ENCODE data around the gene BRD3. TPM values are rescaled to one million over a fixed set of nuclear protein-coding genes. Genes with fewer than 3 reads are reported as not detected.

The BRD3 gene
- total RNA-seq, 6 donors from 2014 or later = 20.2 to 87.7 (median 44.3) TPM

- Histone ChIP-seq H3K9me3 (no peaks in the 10 kb centered on the region), H3K27me3 (no peaks in the 10 kb centered on the region), H3K4me3 (no peak overlapping the region), H3K36me3 (no peaks in the 10 kb centered on the region), H3K4me1 (peaks cover 62 to 83% (median 64%) of the 10 kb centered on the region in 4 donors), H3K27ac (no peak overlapping the region)
- 91 to 96% methylated on average over 18 to 29 of the region's 29 CpGs for WGBS, 2 donors
- ATAC-seq (ENCODE audit: low FRiP score in 2 of 2) (no peak), DNase-seq (peak in 1 of 2 donors; percentile 51)
- no peak for TF ChIP-seq POLR2A (IDR thresholded peaks at IDR 0.05)
- no peak for TF ChIP-seq POLR2AphosphoS5 (IDR thresholded peaks at IDR 0.05)
- no peak for TF ChIP-seq EP300 (IDR thresholded peaks at IDR 0.05)
- TF ChIP-seq CTCF (IDR thresholded peaks at IDR 0.05) = no peak
These were observed 4.0 kb downstream of the BRD3 start for GRCh38 chr9:134063571-134064450.

GRCh38 chr9:134063088-134063570 is 4.7 kb downstream of the BRD3 start:
- DNase-seq (peak in 1 of 2 donors; percentile 50), ATAC-seq (ENCODE audit: low FRiP score in 2 of 2) (no peak)
- no peak for TF ChIP-seq POLR2A (IDR thresholded peaks at IDR 0.05)
- TF ChIP-seq EP300 (IDR thresholded peaks at IDR 0.05) = no peak
- TF ChIP-seq CTCF (IDR thresholded peaks at IDR 0.05) = no peak
- TF ChIP-seq POLR2AphosphoS5 (IDR thresholded peaks at IDR 0.05) = no peak
- Histone ChIP-seq H3K4me3 (no peak overlapping the region), H3K27ac (no peak overlapping the region), H3K4me1 (peaks cover 67 to 89% (median 70%) of the 10 kb centered on the region in 4 donors), H3K27me3 (no peaks in the 10 kb centered on the region), H3K9me3 (no peaks in the 10 kb centered on the region), H3K36me3 (no peaks in the 10 kb centered on the region)
- WGBS, 2 donors = 86 to 91% methylated on average over 8 to 15 of the region's 15 CpGs

DNA sequence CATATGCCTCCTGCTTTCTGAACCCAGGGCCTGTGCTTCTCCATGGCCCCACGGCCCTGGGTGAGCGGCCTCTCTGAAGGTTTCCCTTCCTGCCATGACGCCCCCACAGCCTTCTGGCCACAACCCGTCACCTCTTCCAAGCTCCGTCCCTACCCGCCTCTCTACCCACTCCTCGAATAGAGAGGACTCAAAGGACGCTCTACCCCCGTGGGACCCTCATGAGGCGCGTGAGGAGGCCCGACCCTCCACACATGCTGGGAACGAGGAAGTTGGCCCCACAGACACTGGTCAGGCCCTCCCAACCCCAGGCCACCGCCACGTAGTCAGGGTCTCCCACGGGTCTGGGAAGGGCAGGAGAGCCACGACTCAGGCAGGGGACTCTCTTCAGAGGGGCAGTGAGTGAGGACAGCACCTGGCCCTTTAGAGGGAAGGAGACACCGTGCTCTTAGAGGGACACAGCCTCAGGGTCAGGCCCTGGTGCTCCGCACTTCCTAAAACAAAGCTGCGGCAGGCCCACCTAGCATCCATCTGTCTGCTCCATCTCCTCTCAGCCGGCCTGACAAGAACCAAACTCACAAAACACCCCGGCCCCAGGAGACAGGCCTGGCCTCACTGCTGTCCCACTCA is 5.3 kb downstream of the BRD3 start:
- Histone ChIP-seq H3K27ac (no peak overlapping the region), H3K4me3 (no peak overlapping the region), H3K36me3 (no peaks in the 10 kb centered on the region), H3K9me3 (no peaks in the 10 kb centered on the region), H3K27me3 (no peaks in the 10 kb centered on the region), H3K4me1 (peaks cover 72 to 94% (median 75%) of the 10 kb centered on the region in 4 donors)
- TF ChIP-seq CTCF (IDR thresholded peaks at IDR 0.05) (no peak), POLR2AphosphoS5 (IDR thresholded peaks at IDR 0.05) (no peak)
- 77 to 81% methylated on average over 17 to 22 of the region's 22 CpGs for WGBS, 2 donors
- no peak for ATAC-seq (ENCODE audit: low FRiP score in 2 of 2)
- peak in 1 of 2 donors; percentile 59 for DNase-seq

DNA sequence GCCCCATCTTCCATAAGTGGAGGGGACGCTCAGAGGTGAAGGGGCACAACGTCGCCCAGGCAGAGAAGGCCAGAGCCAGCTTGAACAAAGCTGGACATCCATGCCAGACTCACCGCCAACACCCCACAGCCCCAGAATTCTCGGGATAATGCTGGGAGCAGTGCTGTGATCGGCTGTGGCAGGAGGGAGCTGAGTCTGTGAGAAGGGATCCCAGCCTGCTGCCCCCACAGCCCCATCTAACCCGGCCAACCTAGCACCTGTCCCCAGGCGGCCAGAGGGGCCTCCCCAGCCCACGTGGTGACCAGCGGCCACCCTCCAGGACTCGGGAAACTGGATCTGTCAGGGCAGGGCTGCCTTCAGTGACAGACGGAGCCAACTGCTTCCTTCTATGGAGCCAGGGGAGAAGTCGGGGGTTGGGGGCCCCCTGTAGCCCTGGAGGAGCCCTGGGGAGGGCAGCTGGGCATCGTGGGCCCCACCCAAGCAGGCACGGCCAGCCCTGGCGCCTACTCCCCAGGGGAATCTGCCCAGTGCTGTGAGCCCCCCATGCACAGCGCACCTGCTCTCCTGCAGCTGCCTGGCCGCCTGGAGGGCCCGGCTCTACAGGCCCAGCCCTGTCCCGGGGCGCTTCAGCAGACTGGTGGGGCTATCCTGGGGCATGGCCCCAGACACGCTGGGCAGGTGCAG is 6.0 kb downstream of the BRD3 start:
- DNase-seq = peak in 1 of 2 donors; percentile 72
- Histone ChIP-seq H3K9me3 (no peaks in the 10 kb centered on the region), H3K4me3 (no peak overlapping the region), H3K4me1 (peaks cover 75 to 99% (median 80%) of the 10 kb centered on the region in 4 donors), H3K27ac (peak overlapping the region in 1 of 4 donors; percentile 15), H3K27me3 (no peaks in the 10 kb centered on the region), H3K36me3 (no peaks in the 10 kb centered on the region)
- TF ChIP-seq POLR2A (IDR thresholded peaks at IDR 0.05) = no peak
- no peak for TF ChIP-seq EP300 (IDR thresholded peaks at IDR 0.05)
- WGBS, 2 donors = 70 to 85% methylated on average over 7 to 12 of the region's 22 CpGs
- ATAC-seq (ENCODE audit: low FRiP score in 2 of 2) = no peak
